ENCODE results near the gene MCRIP2. TPM values are rescaled to one million over a fixed set of nuclear protein-coding genes. Genes with fewer than 3 reads are reported as not detected.
"Not testable (repeated sequence)": the region's sequence is repeated elsewhere in the genome, so short reads cannot be mapped to it uniquely, and the experiment has no call there.

MCRIP2 gene
- total RNA-seq = 10 to 100 TPM; 29.5 to 57.7 TPM

DNA sequence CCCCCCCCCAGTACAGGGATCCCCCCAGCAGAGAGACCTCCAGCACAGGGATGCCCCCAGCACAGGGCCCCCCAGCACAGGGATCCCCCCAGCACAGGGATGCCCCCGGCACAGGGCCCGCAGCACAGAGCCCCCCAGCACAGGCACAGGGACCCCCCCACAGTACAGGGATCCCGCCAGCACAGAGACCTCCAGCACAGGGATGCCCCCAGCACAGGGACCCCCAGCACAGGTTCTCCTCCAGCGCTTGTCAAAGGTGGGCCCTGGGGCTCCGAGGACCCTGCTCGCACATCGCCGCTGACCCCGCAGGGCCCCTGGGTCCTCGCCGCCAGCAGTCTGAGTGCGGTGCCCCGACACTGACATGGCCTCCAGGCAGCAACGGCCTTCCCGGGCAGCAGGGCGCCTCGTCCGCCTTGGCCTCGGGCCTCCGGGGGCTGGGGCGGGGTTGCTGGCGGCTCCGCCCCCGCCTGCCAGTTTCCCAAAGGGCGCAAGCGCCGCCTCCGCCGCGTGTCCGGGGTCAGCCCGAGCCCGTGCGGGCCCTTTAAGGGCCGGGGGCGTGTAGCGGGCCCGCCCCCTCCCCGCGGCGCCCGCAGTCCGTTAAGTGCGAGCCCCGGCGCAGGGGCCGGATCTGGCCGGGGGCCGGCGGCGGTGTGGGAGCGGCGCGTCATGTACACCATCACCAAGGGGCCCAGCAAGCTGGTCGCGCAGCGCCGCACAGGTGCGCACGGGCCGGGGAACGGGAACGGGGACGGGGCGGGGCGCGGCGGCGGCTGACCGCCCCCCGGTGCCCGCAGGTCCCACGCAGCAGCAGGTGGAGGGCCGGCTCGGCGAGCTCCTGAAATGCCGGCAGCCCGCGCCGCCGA lies at the start of gene MCRIP2:
TSS of gene MCRIP2 (plus strand) at position 503 of the 863 bp plus-strand sequence. CDS start at position 667, 164 bp downstream.
- ATAC-seq (peak; percentile 75 to 82), DNase-seq (ENCODE audit: low spot score) (peak; percentile 88)
- Mint-ChIP-seq H3K4me3 (peak within 1 kb of the TSS; percentile 79), H3K27me3 (no peaks in the 10 kb centered on the region), H3K36me3 (no peaks in the 10 kb centered on the region), H3K4me1 (ENCODE audit: low read depth in 2 of 2) (peaks cover 7% of the 10 kb centered on the region in 2 donors), H3K9me3 (no peaks in the 10 kb centered on the region), H3K27ac (no peak within 1 kb of the TSS)

GRCh38 chr16:591892-592517 lies 49.6 kb upstream of the MCRIP2 start:
- H3K27me3 Mint-ChIP-seq = no peaks in the 10 kb centered on the region

GRCh38 chr16:592518-593306 lies 48.9 kb upstream of the MCRIP2 start:
- Mint-ChIP-seq H3K4me1 (ENCODE audit: low read depth in 2 of 2) (peaks cover 33 to 43% of the 10 kb centered on the region in 2 donors), H3K9me3 (no peaks in the 10 kb centered on the region), H3K27ac (peak overlapping the region; percentile 29 to 47), H3K4me3 (peak overlapping the region; percentile 15), H3K27me3 (no peaks in the 10 kb centered on the region), H3K36me3 (no peaks in the 10 kb centered on the region)
- ATAC-seq (no peak), DNase-seq (ENCODE audit: low spot score) (no peak)

More at GRCh38 chr16:591892-592517, 49.6 kb upstream of the MCRIP2 start:
- no peak for ATAC-seq
- Mint-ChIP-seq H3K4me1 (ENCODE audit: low read depth in 2 of 2) (peaks cover 33 to 46% of the 10 kb centered on the region in 2 donors), H3K27ac (peak overlapping the region in 1 of 2 donors; percentile 88), H3K4me3 (peak overlapping the region; percentile 97), H3K36me3 (no peaks in the 10 kb centered on the region), H3K9me3 (no peaks in the 10 kb centered on the region)
- no peak for DNase-seq (ENCODE audit: low spot score)

- no peaks in the 10 kb centered on the region for H3K36me3 Mint-ChIP-seq
- H3K4me3 Mint-ChIP-seq = no peak overlapping the region
- DNase-seq (ENCODE audit: low spot score) (no peak), ATAC-seq (no peak)
- H3K27ac Mint-ChIP-seq = peak overlapping the region; percentile 33 to 47
- H3K9me3 Mint-ChIP-seq = no peaks in the 10 kb centered on the region
- peaks cover 33 to 42% of the 10 kb centered on the region in 2 donors for H3K4me1 Mint-ChIP-seq (ENCODE audit: low read depth in 2 of 2)
- no peaks in the 10 kb centered on the region for H3K27me3 Mint-ChIP-seq
Measured at GRCh38 chr16:593406-593805, 48.2 kb upstream of the MCRIP2 start.

DNA sequence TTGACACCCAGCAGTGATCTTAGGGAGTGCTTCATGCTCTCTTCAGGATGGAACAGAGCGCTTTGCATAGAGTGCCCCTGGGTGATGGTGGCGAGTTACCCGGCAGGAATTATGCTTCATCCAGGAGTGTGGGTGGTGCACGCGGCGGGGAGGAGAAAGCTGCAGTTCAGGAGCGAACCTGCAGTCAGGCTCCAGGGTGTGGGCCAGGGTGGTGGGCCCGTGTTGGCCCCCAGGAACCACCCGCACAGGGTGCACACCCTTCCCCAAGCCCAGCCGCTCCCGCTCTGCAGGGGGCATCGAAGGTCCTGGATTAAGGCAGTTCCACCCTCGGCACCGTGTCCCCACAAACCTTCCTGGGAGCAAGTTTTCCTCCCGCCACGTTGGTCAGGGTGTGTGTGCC lies 47.8 kb upstream of the MCRIP2 start:
- no peaks in the 10 kb centered on the region for H3K9me3 Mint-ChIP-seq
- DNase-seq (ENCODE audit: low spot score) = no peak
- ATAC-seq = no peak
- no peaks in the 10 kb centered on the region for H3K27me3 Mint-ChIP-seq
- peak overlapping the region; percentile 33 to 47 for H3K27ac Mint-ChIP-seq
- peaks cover 33 to 41% of the 10 kb centered on the region in 2 donors for H3K4me1 Mint-ChIP-seq (ENCODE audit: low read depth in 2 of 2)
- H3K4me3 Mint-ChIP-seq = no peak overlapping the region
- H3K36me3 Mint-ChIP-seq = no peaks in the 10 kb centered on the region

DNA sequence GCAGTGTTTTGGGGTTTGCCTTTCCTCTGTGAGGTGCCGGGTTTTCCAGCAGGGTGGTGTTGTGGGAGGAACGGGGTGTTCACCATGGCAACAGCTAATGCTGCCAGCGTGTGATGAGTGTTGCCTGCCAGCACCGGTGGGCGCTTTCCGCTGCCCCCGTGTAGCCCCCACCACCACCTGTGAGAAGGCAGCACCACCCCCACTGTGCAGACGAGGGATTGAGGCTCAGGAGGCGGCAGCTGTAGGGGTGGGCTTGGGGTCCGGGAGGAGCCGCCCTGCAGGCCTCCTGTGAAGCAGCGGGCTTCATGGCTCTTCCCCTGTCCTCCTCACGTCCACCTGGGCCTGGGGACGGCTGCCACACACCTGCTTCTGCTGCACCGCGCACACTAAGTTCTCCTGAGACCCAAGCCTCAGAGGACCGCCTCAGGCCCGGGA lies 46.5 kb upstream of the MCRIP2 start:
- Mint-ChIP-seq H3K27ac (no peak overlapping the region), H3K4me3 (no peak overlapping the region), H3K9me3 (no peaks in the 10 kb centered on the region), H3K27me3 (no peaks in the 10 kb centered on the region), H3K4me1 (ENCODE audit: low read depth in 2 of 2) (peaks cover 33 to 37% of the 10 kb centered on the region in 2 donors), H3K36me3 (no peaks in the 10 kb centered on the region)
- ATAC-seq (no peak), DNase-seq (ENCODE audit: low spot score) (no peak)

GRCh38 chr16:595942-596735 lies 45.5 kb upstream of the MCRIP2 start:
- Mint-ChIP-seq H3K36me3 (no peaks in the 10 kb centered on the region), H3K4me3 (no peak overlapping the region), H3K4me1 (ENCODE audit: low read depth in 2 of 2) (peaks cover 25 to 31% of the 10 kb centered on the region in 2 donors), H3K27ac (no peak overlapping the region), H3K27me3 (no peaks in the 10 kb centered on the region), H3K9me3 (no peaks in the 10 kb centered on the region)
- no peak for DNase-seq (ENCODE audit: low spot score)
- no peak for ATAC-seq

- Mint-ChIP-seq H3K4me3 (no peak overlapping the region), H3K27ac (no peak overlapping the region)
Measured at GRCh38 chr16:596736-597060, 44.9 kb upstream of the MCRIP2 start.

DNA sequence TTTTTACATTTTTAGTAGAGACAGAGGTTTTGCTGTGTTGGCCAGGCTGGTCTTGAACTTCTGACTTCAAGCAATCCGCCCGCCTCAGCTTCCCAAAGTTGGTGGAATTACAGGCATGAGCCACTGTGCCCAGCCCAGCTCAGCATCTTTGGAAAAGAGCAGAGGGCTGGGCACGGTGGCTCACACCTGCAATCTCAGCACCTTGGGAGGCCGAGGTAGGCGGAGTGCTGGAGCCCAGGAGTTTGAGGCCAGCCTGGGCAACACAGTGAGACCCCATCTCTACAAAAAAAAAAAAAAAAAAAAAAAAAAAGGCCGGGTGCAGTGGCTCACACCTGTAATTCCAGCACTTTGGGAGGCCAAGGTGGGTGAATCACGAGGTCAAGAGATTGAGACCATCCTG lies 44.0 kb upstream of the MCRIP2 start:
- ATAC-seq; H3K4me3 Mint-ChIP-seq; H3K27ac Mint-ChIP-seq; H3K27me3 Mint-ChIP-seq; DNase-seq (ENCODE audit: low spot score); H3K36me3 Mint-ChIP-seq; H3K9me3 Mint-ChIP-seq: not testable (repeated sequence)
- peaks cover 19 to 26% of the 10 kb centered on the region in 2 donors for H3K4me1 Mint-ChIP-seq (ENCODE audit: low read depth in 2 of 2)

More at GRCh38 chr16:596736-597060, 44.9 kb upstream of the MCRIP2 start:
- Mint-ChIP-seq H3K4me1 (ENCODE audit: low read depth in 2 of 2) (peaks cover 22 to 29% of the 10 kb centered on the region in 2 donors), H3K9me3 (no peaks in the 10 kb centered on the region), H3K36me3 (no peaks in the 10 kb centered on the region), H3K27me3 (no peaks in the 10 kb centered on the region)
- ATAC-seq = no peak
- no peak for DNase-seq (ENCODE audit: low spot score)

DNA sequence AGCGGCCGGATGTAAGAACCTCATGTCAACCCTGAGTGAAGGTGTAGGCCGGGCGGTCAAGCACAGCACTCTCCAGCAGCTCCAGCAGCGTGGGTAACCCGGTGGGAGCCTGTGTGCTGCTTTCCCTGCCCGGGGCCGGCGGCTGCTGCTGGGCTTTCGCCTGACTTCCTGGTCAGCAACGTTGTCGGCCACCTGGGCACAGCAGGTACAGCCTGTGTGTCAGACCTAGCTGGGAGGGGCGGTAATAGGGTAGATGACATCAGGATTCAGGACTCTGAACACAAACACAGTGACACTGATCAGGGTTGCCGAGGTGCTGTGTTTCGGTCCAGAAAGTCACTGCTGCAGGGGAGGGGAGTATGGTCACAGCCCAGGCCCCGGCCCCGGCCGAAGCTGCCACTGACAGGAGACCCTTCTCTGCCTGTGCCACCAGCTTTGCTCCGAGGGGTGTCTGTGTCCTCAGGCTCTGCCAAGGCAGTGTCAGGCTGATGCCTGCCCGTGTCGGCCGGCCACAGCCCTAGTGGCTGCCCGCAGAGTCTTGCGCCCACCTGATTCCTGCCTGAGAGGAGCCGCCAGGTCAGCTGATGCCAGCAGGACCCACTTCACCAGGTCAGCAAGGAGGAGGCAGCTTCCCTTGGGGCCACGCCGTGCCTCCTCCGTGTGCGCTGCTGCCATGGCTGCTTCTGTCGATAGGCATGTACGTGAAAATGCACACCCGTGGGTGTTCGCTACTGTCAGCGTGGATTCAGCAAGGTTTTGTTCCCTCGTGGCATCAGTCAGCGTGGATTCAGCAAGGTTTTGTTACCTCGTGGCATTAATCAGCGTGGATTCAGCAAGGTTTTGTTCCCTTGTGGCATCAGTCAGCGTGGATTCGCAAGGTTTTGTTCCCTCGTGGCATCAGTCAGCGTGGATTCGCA lies 42.5 kb upstream of the MCRIP2 start:
- no peak for DNase-seq (ENCODE audit: low spot score)
- H3K36me3 Mint-ChIP-seq = no peaks in the 10 kb centered on the region

DNA sequence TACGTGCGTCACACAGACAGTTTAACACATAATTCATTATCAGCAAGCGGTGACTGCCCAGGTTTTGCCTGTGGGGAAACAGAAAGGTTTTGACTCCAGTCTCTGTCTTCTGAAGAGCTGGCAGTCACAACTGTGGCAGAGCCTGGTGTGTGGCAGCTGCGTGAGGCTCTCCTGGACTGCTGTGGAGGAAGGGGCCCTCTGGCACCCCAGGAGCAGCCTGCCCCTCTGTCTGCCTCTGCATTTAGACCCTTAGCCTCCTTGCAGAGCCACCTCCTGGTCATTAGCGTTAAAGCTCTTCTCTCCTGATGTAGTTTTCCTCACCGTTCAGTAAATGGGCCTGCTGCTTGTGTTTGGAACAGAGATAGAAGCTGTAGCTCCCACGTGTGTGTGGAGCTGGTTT lies 40.8 kb upstream of the MCRIP2 start:
- Mint-ChIP-seq H3K27ac (no peak overlapping the region), H3K4me3 (no peak overlapping the region), H3K27me3 (no peaks in the 10 kb centered on the region), H3K9me3 (no peaks in the 10 kb centered on the region), H3K4me1 (ENCODE audit: low read depth in 2 of 2) (peaks cover 9 to 19% of the 10 kb centered on the region in 2 donors), H3K36me3 (no peaks in the 10 kb centered on the region)
- no peak for ATAC-seq
- no peak for DNase-seq (ENCODE audit: low spot score)

More for the DNA sequence above, 42.5 kb upstream of the MCRIP2 start:
- Mint-ChIP-seq H3K4me3 (no peak overlapping the region), H3K9me3 (no peaks in the 10 kb centered on the region), H3K4me1 (ENCODE audit: low read depth in 2 of 2) (peaks cover 16 to 24% of the 10 kb centered on the region in 2 donors), H3K27ac (no peak overlapping the region), H3K27me3 (no peaks in the 10 kb centered on the region)
- no peak for ATAC-seq

DNA sequence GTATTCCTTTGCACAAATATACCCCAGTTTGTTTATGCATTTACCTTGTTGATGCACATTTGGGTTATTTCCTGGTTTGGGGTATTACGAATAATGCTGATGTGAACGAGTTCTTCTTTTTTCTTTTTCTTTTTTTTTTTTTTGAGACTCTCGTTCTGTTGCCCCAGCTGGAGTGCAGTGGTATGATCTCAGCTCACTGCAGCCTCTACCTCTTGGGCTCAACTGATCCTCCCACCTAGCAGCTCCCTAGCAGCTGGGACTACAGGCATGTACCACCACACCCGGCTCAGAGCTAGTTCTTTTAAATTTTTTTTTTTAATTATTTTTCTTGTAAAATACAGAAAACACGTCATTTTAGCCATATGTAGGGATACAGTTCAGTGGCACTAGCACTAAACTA lies 37.7 kb upstream of the MCRIP2 start:
- ATAC-seq (no peak), DNase-seq (ENCODE audit: low spot score) (no peak)
- Mint-ChIP-seq H3K27ac (no peak overlapping the region), H3K27me3 (no peaks in the 10 kb centered on the region), H3K4me3 (no peak overlapping the region), H3K9me3 (no peaks in the 10 kb centered on the region), H3K4me1 (ENCODE audit: low read depth in 2 of 2) (peaks cover 9 to 12% of the 10 kb centered on the region in 2 donors), H3K36me3 (no peaks in the 10 kb centered on the region)
